HK-2 (cell line): ENCODE results near the gene FEN1.

Experiments
- DNase-seq: peaks from one replicate; pipeline ENCODE4 v3.0.0-alpha.2; 2018; ENCODE audit not compliant: unreplicated experiment

FEN1 gene

DNA sequence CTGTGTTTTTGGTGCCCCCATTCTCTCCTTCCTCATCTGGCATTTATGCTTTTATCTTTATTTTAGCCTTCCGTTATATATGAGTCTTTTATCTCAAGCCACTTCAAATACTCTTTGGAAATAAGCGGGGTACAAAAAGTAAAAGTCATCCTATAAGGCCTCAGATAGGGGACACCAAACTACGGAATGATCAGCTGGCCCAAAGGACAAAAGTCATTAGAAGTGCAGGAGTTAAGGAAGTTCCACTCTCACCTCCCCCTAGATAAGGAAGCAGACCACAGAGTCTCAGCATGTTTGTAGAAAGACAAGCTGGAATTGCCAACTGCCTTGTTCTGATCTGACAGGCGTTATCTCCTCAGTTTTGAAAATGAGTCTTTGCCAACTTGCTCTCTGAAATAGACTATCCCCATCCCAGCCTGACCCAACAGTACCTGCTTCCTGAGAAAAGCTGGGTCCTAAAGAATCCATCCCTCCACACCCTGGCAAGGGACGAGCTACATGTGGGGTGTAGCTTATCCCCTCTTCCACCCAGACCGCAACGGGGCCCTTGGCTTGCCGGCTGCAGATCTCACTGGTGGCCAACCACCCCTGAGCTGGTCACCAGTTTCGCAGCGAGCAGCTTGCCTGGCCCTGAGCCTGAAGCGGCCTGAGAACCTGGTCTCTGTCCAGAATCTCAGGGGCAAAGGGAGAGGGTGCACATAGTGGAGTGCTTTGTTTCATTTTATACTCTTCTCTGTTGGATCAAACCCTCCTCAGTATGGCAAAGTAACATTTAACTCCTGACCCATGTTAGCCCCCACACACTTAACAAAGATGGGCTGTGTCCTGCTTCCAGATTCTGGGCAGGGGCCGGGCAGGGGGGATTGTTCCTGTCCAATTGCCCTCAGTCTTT, 49.2 kb downstream of the FEN1 start:
- no peak for DNase-seq

DNA sequence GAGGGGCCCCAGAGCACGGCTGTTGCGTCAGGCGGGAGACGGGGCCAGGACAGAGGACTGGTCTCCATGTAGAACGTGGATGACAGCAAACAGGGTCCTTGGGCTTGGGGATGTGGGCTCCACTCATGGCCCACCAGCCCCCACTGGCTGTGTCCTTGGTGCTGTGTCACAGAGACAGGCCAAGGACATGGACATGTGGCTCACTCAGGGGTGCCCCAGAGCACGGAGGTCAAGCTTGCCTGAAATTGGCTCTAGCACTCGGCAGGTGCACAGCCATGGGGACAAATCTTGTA, 49.8 kb downstream of the FEN1 start:
- no peak for DNase-seq

DNA sequence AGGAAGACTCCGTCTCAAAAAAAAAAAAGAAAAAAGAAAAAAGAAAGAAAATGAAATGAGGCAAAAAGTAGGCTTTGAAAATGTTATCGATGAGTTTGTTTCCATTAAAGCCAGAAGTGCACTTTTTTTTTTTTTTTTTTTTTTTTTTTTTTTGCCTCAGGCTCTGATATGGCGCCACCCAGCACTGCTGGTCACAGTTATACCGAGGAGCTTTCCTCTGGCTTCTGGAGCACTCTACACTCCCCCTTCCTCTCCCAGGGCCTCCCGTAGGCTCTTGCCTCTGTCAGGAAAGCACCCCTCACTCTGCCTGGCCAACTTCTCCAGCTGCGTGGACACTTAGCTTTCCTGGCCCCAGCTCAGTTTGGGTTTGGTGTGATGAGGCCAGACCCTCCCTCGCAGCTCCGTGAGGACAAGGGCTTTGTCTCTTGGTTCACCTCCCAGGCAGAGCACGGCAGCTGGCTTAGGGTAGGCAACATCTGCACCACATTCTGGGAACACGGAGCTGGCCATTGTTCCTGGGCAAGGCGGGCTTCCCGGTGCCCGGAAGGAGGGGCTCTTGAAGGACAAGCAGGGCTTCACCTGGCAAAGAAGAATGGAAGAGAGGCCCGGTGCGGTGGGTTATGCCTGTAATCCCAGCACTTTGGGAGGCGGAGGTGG, 52.3 kb downstream of the FEN1 start:
- DNase-seq = no peak

DNA sequence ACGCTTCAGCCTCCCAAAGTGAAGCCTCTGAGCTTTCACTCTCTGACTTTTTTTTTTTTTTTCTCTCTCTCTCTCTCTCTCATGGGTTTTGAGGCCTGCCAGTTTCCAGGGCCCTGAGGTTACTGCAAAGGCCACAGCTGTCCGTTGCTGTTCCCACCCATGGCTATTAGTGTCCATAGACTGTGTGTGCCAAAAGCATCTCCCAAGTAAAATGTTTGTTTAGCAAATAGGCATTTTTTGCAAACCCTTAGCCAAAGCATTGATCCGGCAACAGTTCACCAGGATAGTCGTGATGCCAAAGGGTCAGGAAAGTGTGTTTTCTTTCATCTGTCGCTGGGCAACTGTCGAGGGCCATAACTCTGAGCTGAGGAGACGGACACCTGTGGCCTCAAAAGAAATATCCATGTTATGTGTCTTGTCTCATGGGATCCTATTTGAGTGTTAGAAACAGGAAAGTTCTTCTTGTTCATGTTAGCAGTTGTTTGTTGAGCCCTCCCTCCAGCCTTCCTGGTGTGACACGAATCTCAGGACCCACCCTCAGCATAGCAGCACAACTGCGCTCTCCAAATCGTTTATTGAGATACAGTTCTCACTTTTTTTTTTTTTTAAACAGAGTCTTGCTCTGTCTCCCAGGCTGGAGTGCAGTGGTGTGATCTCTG, 53.8 kb downstream of the FEN1 start:
- no peak for DNase-seq
